RWPE2 (cell line): ENCODE measurements around the gene NSD1.
A peak's percentile ranks its signal among the peaks of the same experiment; 100 is the strongest.

Source experiments
- ATAC-seq: fragments of 200-7000 bp; cut with Tn5 transposase; 3 replicates; pipeline ENCODE4 v1.9.1; 2021; ENCODE audit warnings: low read depth
- DNase-seq: peaks from one replicate; pipeline ENCODE4 v3.0.0-alpha.2; 2020; ENCODE audit warnings: low spot score
- H3K27ac ChIP-seq: fragments of 450-650 bp; 2 replicates; pipeline ENCODE4 v1.5.1; 2017; ENCODE audit warnings: mild to moderate bottlenecking; ENCODE audit not compliant: poor library complexity, severe bottlenecking
- H3K27me3 ChIP-seq: fragments of 250-450 bp; sonication (Bioruptor Pico); 2 replicates; pipeline ENCODE4 v1.5.1; 2021; ENCODE audit warnings: mild to moderate bottlenecking, moderate library complexity; ENCODE audit not compliant: insufficient read depth, poor library complexity, severe bottlenecking
- H3K36me3 ChIP-seq: fragments of 250-450 bp; sonication (Bioruptor Pico); 2 replicates; pipeline ENCODE4 v1.5.1; 2020; ENCODE audit warnings: low read depth, mild to moderate bottlenecking, moderate library complexity
- H3K4me1 ChIP-seq: fragments of 250-450 bp; sonication (Bioruptor Pico); 2 replicates; pipeline ENCODE4 v1.5.1; 2021; ENCODE audit warnings: mild to moderate bottlenecking, moderate library complexity; ENCODE audit not compliant: insufficient read depth, poor library complexity, severe bottlenecking
- H3K4me3 ChIP-seq: fragments of 250-450 bp; sonication (Bioruptor Pico); 2 replicates; pipeline ENCODE4 v1.5.1; 2021; ENCODE audit warnings: mild to moderate bottlenecking, moderate library complexity; ENCODE audit not compliant: severe bottlenecking
- H3K9me3 ChIP-seq: fragments of 250-450 bp; sonication (Bioruptor Pico); 2 replicates; pipeline ENCODE4 v1.5.1; 2021; ENCODE audit warnings: mild to moderate bottlenecking, moderate library complexity; ENCODE audit not compliant: severe bottlenecking
- TF ChIP-seq, protein P1 (sequence below): fragments of 450-650 bp; IDR thresholded peaks from one replicate; pipeline ENCODE4 v1.5.1; 2017; ENCODE audit warnings: mild to moderate bottlenecking, moderate library complexity; ENCODE audit not compliant: poor library complexity, severe bottlenecking

NSD1 gene

GRCh38 chr5:177133853-177134696 lies 502 bp downstream of the NSD1 start:
- Histone ChIP-seq H3K36me3 (peaks cover 42% of the 10 kb centered on the region), H3K27ac (peak overlapping the region; percentile 57), H3K27me3 (no peaks in the 10 kb centered on the region), H3K9me3 (no peaks in the 10 kb centered on the region), H3K4me3 (peak overlapping the region; percentile 51), H3K4me1 (peaks cover 28% of the 10 kb centered on the region)
- DNase-seq (peak; percentile 70), ATAC-seq (peak; percentile 61)
- TF ChIP-seq, protein P1, sequence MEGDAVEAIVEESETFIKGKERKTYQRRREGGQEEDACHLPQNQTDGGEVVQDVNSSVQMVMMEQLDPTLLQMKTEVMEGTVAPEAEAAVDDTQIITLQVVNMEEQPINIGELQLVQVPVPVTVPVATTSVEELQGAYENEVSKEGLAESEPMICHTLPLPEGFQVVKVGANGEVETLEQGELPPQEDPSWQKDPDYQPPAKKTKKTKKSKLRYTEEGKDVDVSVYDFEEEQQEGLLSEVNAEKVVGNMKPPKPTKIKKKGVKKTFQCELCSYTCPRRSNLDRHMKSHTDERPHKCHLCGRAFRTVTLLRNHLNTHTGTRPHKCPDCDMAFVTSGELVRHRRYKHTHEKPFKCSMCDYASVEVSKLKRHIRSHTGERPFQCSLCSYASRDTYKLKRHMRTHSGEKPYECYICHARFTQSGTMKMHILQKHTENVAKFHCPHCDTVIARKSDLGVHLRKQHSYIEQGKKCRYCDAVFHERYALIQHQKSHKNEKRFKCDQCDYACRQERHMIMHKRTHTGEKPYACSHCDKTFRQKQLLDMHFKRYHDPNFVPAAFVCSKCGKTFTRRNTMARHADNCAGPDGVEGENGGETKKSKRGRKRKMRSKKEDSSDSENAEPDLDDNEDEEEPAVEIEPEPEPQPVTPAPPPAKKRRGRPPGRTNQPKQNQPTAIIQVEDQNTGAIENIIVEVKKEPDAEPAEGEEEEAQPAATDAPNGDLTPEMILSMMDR, result no peak

- peaks cover 46% of the 10 kb centered on the region for H3K36me3 ChIP-seq
- TF ChIP-seq, protein P1, result no peak
- no peaks in the 10 kb centered on the region for H3K9me3 ChIP-seq
- ATAC-seq (0 out of 3 replicates have a peak, but pooled peaks have one; percentile 0), DNase-seq (peak; percentile 13)
- H3K4me3 ChIP-seq, result peak overlapping the region; percentile 51
- H3K4me1 ChIP-seq, result peaks cover 28% of the 10 kb centered on the region
- H3K27ac ChIP-seq, result peak overlapping the region; percentile 57
- no peaks in the 10 kb centered on the region for H3K27me3 ChIP-seq
Observed at GRCh38 chr5:177134697-177135225, 1.2 kb downstream of the NSD1 start.

- no peak for DNase-seq
- peaks cover 95% of the 10 kb centered on the region for H3K36me3 ChIP-seq
- H3K27ac ChIP-seq, result no peak overlapping the region
- TF ChIP-seq, protein P1, result no peak
- H3K4me1 ChIP-seq, result peaks cover 23% of the 10 kb centered on the region
- H3K4me3 ChIP-seq, result no peak overlapping the region
- H3K9me3 ChIP-seq, result no peaks in the 10 kb centered on the region
- ATAC-seq, result no peak
- no peaks in the 10 kb centered on the region for H3K27me3 ChIP-seq
Observed at GRCh38 chr5:177140312-177140711, 6.7 kb downstream of the NSD1 start.

DNA sequence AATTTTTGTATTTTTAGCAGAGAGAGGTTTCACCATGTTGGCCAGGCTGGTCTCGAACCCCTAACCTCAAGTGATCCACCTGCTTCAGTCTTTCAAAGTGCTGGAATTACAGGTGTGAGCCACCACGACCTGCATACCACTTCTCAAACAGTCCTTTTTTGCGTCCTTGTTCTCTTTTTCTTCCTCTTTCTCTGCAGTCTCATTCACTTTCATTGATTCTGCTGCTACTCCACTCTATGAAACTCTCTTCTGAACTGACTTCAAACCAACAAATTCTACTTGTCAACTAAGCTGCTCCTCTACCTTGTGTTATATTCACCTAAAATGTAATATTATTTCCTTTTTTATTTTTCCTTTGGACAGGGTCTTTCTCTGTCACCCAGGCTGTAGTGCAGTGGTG lies 7.9 kb downstream of the NSD1 start:
- Histone ChIP-seq H3K36me3 (peaks cover 95% of the 10 kb centered on the region), H3K27me3 (no peaks in the 10 kb centered on the region), H3K27ac (no peak overlapping the region), H3K9me3 (no peaks in the 10 kb centered on the region), H3K4me3 (no peak overlapping the region), H3K4me1 (peaks cover 11% of the 10 kb centered on the region)
- TF ChIP-seq, protein P1, result no peak
- no peak for ATAC-seq
- DNase-seq, result no peak
